Testis (tissue), 2 donors: ENCODE measurements around the gene NHERF1.

Experiments used
- POLR2A ChIP-seq: fragments of 450-650 bp; IDR thresholded peaks from one replicate; pipeline ENCODE4 v1.6.1; 2017; ENCODE audit warnings: antibody characterized with exemption, mild to moderate bottlenecking, moderate library complexity
- TF ChIP-seq, protein P1 (sequence below), 3 experiments: fragments of 450-650 bp in 2 of 3; fragments of 200-600 bp in 1 of 3; sonication (generic) in 1 of 3; IDR thresholded peaks; one replicate each; pipeline ENCODE4 v1.5.1; 2016 to 2019; ENCODE audit warnings: antibody characterized with exemption in 3 of 3, mild to moderate bottlenecking in 2 of 3, moderate library complexity in 1 of 3

DNA sequence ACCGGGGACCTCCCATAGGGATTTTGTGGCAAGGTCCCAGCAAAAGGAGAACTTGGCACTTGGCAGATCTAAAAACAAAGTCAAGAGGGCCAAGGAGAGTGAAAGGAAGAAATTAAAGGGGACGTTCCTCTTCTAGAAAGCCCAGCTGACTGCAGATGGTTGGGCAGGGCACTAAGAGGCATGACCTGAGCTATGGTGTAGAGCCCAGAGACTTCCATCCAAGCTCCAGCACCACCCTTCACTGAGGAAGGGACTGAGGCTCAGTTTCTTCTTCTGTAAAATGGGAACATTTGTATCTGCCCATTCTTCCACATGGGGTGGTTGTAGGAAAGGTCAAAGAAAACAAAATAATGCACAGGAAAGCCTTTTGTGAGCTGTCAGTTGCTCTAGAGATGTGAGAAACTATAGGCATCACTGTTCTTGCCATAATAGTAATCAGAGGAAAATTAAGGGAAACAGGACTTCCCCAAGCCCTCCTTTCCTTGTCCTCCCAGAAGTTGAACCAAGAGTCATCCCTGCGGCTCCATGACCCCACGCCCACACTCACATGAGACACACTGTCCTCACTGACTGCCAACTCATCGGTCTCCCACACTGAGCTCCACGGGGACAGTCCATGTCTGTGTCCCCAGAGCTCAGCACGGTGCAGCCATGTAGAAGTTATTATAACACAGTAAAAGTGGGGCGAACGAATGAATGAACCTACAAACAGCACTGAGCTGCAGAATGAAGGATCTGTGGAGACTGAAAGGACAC lies 46.1 kb upstream of the NHERF1 start:
- TF ChIP-seq, protein P1, sequence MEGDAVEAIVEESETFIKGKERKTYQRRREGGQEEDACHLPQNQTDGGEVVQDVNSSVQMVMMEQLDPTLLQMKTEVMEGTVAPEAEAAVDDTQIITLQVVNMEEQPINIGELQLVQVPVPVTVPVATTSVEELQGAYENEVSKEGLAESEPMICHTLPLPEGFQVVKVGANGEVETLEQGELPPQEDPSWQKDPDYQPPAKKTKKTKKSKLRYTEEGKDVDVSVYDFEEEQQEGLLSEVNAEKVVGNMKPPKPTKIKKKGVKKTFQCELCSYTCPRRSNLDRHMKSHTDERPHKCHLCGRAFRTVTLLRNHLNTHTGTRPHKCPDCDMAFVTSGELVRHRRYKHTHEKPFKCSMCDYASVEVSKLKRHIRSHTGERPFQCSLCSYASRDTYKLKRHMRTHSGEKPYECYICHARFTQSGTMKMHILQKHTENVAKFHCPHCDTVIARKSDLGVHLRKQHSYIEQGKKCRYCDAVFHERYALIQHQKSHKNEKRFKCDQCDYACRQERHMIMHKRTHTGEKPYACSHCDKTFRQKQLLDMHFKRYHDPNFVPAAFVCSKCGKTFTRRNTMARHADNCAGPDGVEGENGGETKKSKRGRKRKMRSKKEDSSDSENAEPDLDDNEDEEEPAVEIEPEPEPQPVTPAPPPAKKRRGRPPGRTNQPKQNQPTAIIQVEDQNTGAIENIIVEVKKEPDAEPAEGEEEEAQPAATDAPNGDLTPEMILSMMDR (IDR thresholded peaks at IDR 0.05), result no peak
- no peak for TF ChIP-seq POLR2A
